HEK293 (cell line): ENCODE results near the gene SCAF11.

Experiments
- HOXA7 ChIP-seq: sonication (generic); formaldehyde crosslinking; IDR thresholded peaks from 2 replicates; pipeline ENCODE4 v1.8.1; 2022; ENCODE audit warnings: missing genetic modification reagents, borderline replicate concordance
- OVOL3 ChIP-seq: fragments of 450-650 bp; formaldehyde crosslinking; IDR thresholded peaks from 2 replicates; pipeline ENCODE4 v1.5.1; 2016; ENCODE audit warnings: missing biosample characterization, missing genetic modification characterization
- ZBTB6 ChIP-seq: fragments of 450-650 bp; formaldehyde crosslinking; IDR thresholded peaks from 2 replicates; pipeline ENCODE4 v1.5.1; 2017; ENCODE audit warnings: missing biosample characterization, missing genetic modification characterization
- ZNF704 ChIP-seq: fragments of 450-650 bp; formaldehyde crosslinking; IDR thresholded peaks from 2 replicates; pipeline ENCODE4 v1.5.1; 2016; ENCODE audit warnings: missing biosample characterization, missing genetic modification characterization
- ZNF792 ChIP-seq: fragments of 450-650 bp; formaldehyde crosslinking; IDR thresholded peaks from 2 replicates; pipeline ENCODE4 v1.5.1; 2016; ENCODE audit warnings: missing biosample characterization, missing genetic modification characterization

- TF ChIP-seq ZNF704 (tag by site-specific recombination) (no peak), ZNF792 (tag by site-specific recombination) (no peak), HOXA7 (CRISPR knock-in tag) (no peak), ZBTB6 (tag by site-specific recombination) (no peak), OVOL3 (no peak)
Measured at GRCh38 chr12:45877069-45877468, 113.3 kb downstream of the SCAF11 start.
